ENCODE results near the gene TMEM45A.
"Not testable (repeated sequence)": the region's sequence is repeated elsewhere in the genome, so short reads cannot be mapped to it uniquely, and the experiment has no call there.

The TMEM45A gene, protein sequence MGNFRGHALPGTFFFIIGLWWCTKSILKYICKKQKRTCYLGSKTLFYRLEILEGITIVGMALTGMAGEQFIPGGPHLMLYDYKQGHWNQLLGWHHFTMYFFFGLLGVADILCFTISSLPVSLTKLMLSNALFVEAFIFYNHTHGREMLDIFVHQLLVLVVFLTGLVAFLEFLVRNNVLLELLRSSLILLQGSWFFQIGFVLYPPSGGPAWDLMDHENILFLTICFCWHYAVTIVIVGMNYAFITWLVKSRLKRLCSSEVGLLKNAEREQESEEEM

DNA sequence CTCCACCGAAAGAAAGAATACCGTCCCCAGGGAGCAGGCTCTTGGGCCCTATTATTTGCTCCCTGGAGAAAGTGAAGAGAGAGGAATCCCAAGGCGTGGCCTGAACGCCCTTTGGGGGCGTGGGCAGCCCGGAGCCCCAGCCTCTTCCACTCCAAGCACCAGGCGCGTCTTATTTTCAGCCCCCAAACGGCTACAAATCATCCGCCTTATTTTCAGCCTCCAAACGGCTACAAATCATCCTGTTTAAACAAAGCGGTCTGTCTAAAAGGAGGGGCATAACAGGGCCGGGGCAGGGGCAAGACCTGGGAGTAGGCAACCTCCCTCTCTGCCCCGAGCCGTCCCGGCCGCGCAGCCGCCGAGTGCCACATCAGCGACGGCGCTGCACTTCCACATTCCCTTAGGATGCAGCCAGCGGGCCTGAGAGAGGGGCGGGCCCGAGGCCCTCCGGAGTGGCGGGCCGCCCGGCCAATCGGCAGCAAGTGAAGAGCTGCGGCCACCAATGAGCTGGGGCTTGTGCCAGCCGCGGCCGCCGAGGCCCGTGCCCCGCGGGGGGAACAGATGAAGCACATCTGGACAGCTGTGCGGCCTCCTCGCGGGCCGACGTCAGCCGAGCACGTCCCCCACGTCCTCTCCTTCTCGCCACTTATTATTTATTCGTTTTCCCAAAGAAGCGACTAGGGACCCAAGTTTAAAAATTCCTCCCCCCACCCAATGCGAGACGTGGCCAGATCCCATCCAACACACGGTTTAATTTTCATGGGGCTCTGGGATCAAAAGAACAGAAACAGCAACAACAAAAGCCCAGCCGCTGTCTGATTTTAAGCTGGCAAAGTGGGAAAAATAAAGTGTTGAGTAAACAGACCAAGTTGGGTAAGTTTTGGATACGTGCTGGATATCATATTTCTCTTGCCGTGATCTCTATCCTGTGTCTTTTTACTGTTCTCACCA is at the start of gene TMEM45A:
Gene TMEM45A, plus strand, starts transcription at position 561 of the 948 bp plus-strand sequence. CDS start 62,593 bp downstream, outside the sequence.
- Histone ChIP-seq H3K27ac (ENCODE audit: low read depth, low read length) (peak within 1 kb of the TSS; percentile 88), H3K27me3 (ENCODE audit: control insufficient read depth, insufficient read depth, low read length) (no peaks in the 10 kb centered on the region), H3K36me3 (ENCODE audit: control insufficient read depth, insufficient read depth, low read length) (no peaks in the 10 kb centered on the region), H3K9me3 (ENCODE audit: control insufficient read depth, insufficient read depth, low read length) (no peaks in the 10 kb centered on the region), H3K4me1 (ENCODE audit: control insufficient read depth, insufficient read depth, low read length) (peaks cover 4% of the 10 kb centered on the region), H3K9ac (ENCODE audit: low read depth, low read length) (peak within 1 kb of the TSS; percentile 82), H3K4me3 (ENCODE audit: low read depth, low read length) (peak within 1 kb of the TSS; percentile 88)

DNA sequence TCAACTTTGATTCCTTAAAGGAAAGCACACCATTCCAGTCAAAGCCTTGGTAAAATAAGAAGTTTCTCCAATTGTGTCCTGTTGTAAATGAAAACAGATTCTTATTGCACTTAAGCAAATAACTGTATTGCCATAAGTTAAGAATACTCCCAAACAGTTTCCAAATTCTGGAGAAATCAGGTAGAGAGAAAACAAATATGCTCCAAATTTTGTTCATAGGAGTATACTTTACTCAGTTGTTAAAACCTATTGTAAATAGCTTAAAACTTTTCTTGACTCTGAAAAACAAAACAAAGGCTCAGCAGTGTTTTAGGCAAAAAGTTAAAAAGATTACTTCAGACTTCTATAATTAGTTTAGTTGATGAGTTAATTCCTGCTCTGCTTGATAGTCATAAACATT is 48.7 kb upstream of the TMEM45A start:
- Histone ChIP-seq H3K36me3 (ENCODE audit: control insufficient read depth, insufficient read depth, low read length) (no peaks in the 10 kb centered on the region), H3K4me1 (ENCODE audit: control insufficient read depth, insufficient read depth, low read length) (no peaks in the 10 kb centered on the region), H3K27ac (ENCODE audit: low read depth, low read length) (no peak overlapping the region), H3K9ac (ENCODE audit: low read depth, low read length) (no peak overlapping the region), H3K9me3 (ENCODE audit: control insufficient read depth, insufficient read depth, low read length) (peaks cover 33% of the 10 kb centered on the region), H3K4me3 (ENCODE audit: low read depth, low read length) (no peak overlapping the region), H3K27me3 (ENCODE audit: control insufficient read depth, insufficient read depth, low read length) (no peaks in the 10 kb centered on the region)

DNA sequence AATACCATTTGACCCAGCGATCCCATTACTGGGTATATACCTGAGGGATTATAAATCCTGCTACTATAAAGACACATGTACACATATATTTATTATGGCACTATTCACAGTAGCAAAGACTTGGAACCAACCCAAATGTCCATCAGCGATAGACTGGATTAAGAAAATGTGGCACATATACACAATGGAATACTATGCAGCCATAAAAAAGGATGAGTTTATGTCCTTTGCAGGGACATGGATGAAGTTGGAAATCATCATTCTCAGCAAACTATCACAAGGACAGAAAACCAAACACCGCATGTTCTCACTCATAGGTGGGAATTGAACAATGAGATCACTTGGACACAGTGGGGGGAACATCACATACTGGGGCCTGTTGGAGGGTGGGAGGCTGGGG is 45.4 kb upstream of the TMEM45A start:
- not testable (repeated sequence) for H3K36me3 ChIP-seq (ENCODE audit: control insufficient read depth, insufficient read depth, low read length); H3K9ac ChIP-seq (ENCODE audit: low read depth, low read length); H3K4me3 ChIP-seq (ENCODE audit: low read depth, low read length); H3K27ac ChIP-seq (ENCODE audit: low read depth, low read length); H3K27me3 ChIP-seq (ENCODE audit: control insufficient read depth, insufficient read depth, low read length)
- Histone ChIP-seq H3K9me3 (ENCODE audit: control insufficient read depth, insufficient read depth, low read length) (peaks cover 33% of the 10 kb centered on the region), H3K4me1 (ENCODE audit: control insufficient read depth, insufficient read depth, low read length) (peaks cover 16% of the 10 kb centered on the region; the same call in 1 of the 2 replicates)

DNA sequence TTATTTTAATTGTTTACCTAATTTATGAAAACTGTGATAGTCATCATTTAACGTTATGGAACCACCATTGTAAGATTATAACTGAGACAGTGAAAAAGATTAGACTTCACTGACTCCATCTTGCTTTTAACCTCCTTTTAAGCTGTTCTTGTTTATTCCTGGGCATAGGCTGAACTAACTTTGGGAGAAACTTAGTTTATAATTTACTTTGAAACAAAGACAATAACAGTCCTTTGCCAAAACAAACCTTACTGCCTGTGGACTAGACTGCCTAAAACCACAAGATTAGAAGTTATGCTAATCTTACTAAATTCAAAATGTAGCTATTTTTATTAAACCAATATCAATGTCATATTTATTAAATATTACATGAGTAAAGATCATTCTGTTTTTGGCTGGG is 44.3 kb upstream of the TMEM45A start:
- Histone ChIP-seq H3K9ac (ENCODE audit: low read depth, low read length) (no peak overlapping the region), H3K36me3 (ENCODE audit: control insufficient read depth, insufficient read depth, low read length) (0 out of 2 replicates have a peak, but pooled peaks cover 3% of the 10 kb centered on the region), H3K4me3 (ENCODE audit: low read depth, low read length) (no peak overlapping the region), H3K27ac (ENCODE audit: low read depth, low read length) (no peak overlapping the region), H3K27me3 (ENCODE audit: control insufficient read depth, insufficient read depth, low read length) (no peaks in the 10 kb centered on the region), H3K9me3 (ENCODE audit: control insufficient read depth, insufficient read depth, low read length) (peaks cover 33% of the 10 kb centered on the region), H3K4me1 (ENCODE audit: control insufficient read depth, insufficient read depth, low read length) (peaks cover 16% of the 10 kb centered on the region; the same call in 1 of the 2 replicates)

DNA sequence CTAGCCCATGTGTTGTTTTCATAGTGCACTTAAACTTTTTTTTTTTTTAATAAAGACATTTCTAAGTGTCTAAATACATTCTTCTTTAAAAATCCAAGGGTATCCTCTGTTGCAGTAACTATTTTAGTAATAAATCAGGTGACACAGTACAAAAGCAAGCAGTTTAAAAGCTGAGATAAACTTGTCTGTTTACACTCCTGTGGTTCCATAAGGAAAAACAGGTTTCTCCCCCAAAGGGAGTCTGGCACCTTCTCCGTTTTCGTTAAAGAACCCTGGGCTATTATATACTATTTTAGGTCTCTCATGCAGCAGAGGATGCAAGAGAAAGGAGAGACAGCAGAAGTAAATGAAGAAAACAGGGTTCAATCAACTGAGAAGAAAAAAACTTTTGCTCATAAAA is 43.2 kb upstream of the TMEM45A start:
- H3K36me3 ChIP-seq (ENCODE audit: control insufficient read depth, insufficient read depth, low read length) = 0 out of 2 replicates have a peak, but pooled peaks cover 3% of the 10 kb centered on the region
- no peak overlapping the region for H3K4me3 ChIP-seq (ENCODE audit: low read depth, low read length)
- peaks cover 17% of the 10 kb centered on the region; the same call in 1 of the 2 replicates for H3K4me1 ChIP-seq (ENCODE audit: control insufficient read depth, insufficient read depth, low read length)
- no peak overlapping the region for H3K27ac ChIP-seq (ENCODE audit: low read depth, low read length)
- no peaks in the 10 kb centered on the region for H3K27me3 ChIP-seq (ENCODE audit: control insufficient read depth, insufficient read depth, low read length)
- peaks cover 24% of the 10 kb centered on the region for H3K9me3 ChIP-seq (ENCODE audit: control insufficient read depth, insufficient read depth, low read length)
- H3K9ac ChIP-seq (ENCODE audit: low read depth, low read length) = no peak overlapping the region

DNA sequence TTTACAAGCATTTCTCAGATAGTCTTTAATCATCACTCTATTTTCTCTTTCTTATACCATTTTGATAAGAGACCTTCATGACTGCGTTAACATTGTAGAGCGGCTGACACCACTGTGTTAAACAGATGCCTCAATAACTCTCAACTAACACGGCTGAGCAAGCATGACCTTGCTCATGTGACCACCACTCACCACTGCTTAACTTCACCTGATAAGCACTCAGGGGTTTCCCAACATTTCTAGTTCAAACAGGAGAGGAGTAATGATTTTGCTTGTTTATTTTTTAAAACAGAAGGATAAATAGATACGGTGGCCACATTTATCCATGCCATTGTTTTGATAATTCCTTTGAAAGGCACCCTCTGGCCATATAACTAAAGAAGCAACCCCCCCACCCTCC is 37.7 kb upstream of the TMEM45A start:
- H3K27me3 ChIP-seq (ENCODE audit: control insufficient read depth, insufficient read depth, low read length) = no peaks in the 10 kb centered on the region
- peaks cover 16% of the 10 kb centered on the region; the same call in 1 of the 2 replicates for H3K4me1 ChIP-seq (ENCODE audit: control insufficient read depth, insufficient read depth, low read length)
- 0 out of 2 replicates have a peak, but pooled peaks cover 2% of the 10 kb centered on the region for H3K9me3 ChIP-seq (ENCODE audit: control insufficient read depth, insufficient read depth, low read length)
- no peak overlapping the region for H3K9ac ChIP-seq (ENCODE audit: low read depth, low read length)
- H3K4me3 ChIP-seq (ENCODE audit: low read depth, low read length) = no peak overlapping the region
- H3K27ac ChIP-seq (ENCODE audit: low read depth, low read length) = no peak overlapping the region
- H3K36me3 ChIP-seq (ENCODE audit: control insufficient read depth, insufficient read depth, low read length) = 0 out of 2 replicates have a peak, but pooled peaks cover 3% of the 10 kb centered on the region

DNA sequence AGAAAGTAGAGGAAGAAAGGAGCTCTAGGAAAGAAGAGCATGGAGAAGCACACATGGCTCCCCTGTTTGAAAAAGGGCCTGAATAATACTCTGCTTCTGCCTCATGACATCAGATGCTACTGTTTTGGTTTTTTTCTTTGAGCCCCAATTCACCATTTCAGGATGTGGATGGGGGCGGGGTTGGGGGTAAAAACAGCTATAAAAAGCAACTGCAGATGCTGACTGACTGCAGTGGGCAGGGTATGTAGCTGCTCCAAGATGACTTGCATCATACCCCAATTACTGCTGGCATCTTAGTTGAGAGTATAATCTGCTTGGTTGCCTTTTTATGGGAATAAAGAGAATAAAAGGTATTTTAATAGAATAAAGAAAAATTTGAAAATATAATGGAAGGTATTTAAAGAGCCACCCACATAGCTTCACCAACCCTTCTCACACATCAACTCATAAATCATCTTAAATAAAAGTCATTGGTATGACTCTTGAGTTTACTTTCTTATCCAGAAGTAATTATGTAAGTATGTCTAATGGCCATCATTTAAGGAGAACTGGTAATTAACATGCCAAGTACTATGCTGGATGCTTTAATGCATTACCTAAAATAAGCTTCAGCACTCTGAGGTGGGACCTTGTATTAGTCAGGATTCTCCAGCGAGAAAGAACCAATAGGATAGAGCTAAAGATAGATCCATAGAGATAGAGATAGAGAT is 36.4 kb upstream of the TMEM45A start:
- 0 out of 2 replicates have a peak, but pooled peaks cover 2% of the 10 kb centered on the region for H3K9me3 ChIP-seq (ENCODE audit: control insufficient read depth, insufficient read depth, low read length)
- no peak overlapping the region for H3K4me3 ChIP-seq (ENCODE audit: low read depth, low read length)
- H3K9ac ChIP-seq (ENCODE audit: low read depth, low read length) = no peak overlapping the region
- 0 out of 2 replicates have a peak, but pooled peaks cover 3% of the 10 kb centered on the region for H3K36me3 ChIP-seq (ENCODE audit: control insufficient read depth, insufficient read depth, low read length)
- H3K27ac ChIP-seq (ENCODE audit: low read depth, low read length) = no peak overlapping the region
- no peaks in the 10 kb centered on the region for H3K27me3 ChIP-seq (ENCODE audit: control insufficient read depth, insufficient read depth, low read length)
- H3K4me1 ChIP-seq (ENCODE audit: control insufficient read depth, insufficient read depth, low read length) = peaks cover 11% of the 10 kb centered on the region; the same call in 1 of the 2 replicates

DNA sequence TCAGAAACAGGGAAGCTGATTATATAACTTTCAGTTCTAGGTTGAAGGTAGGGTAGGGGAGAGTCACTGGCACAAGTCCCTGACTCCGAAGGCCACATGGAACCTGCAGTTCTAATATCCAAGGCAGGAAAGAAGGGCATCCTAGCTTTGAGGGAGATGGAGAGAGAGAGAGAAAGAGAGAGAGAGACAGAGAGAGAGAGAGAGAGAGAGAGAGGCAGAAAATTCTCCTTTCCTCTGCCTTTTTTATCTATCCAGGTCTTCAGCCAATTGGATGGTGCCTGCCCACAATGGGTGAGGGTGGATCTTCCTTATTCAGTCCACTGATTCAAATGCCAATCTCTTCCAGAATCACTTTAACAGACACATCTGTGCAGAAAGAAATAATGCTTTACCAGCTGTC is 35.7 kb upstream of the TMEM45A start:
- H3K36me3 ChIP-seq (ENCODE audit: control insufficient read depth, insufficient read depth, low read length) = 0 out of 2 replicates have a peak, but pooled peaks cover 3% of the 10 kb centered on the region
- H3K9me3 ChIP-seq (ENCODE audit: control insufficient read depth, insufficient read depth, low read length) = 0 out of 2 replicates have a peak, but pooled peaks cover 2% of the 10 kb centered on the region
- no peak overlapping the region for H3K4me3 ChIP-seq (ENCODE audit: low read depth, low read length)
- H3K9ac ChIP-seq (ENCODE audit: low read depth, low read length) = no peak overlapping the region
- H3K27ac ChIP-seq (ENCODE audit: low read depth, low read length) = no peak overlapping the region
- no peaks in the 10 kb centered on the region for H3K27me3 ChIP-seq (ENCODE audit: control insufficient read depth, insufficient read depth, low read length)
- peaks cover 5% of the 10 kb centered on the region; the same call in 1 of the 2 replicates for H3K4me1 ChIP-seq (ENCODE audit: control insufficient read depth, insufficient read depth, low read length)

DNA sequence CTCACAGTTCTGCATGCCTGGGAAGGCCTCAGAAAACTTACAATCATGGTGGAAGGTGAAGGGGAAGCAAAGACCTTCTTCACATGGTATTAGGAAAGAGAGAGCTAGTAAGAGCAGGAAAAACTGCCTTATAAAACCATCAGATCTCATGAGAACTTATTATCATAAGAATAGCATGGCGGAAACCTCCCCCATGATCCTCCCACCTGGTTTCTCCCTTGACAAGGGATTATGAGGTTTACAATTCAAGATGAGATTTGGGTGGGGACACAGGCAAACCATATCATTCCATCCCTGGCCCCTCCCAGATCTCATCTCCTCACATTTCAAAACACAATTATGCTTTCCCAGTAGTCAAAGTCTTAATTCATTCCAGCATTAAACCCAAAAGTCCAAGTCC is 34.6 kb upstream of the TMEM45A start:
- 0 out of 2 replicates have a peak, but pooled peaks cover under 1% of the 10 kb centered on the region for H3K36me3 ChIP-seq (ENCODE audit: control insufficient read depth, insufficient read depth, low read length)
- 0 out of 2 replicates have a peak, but pooled peaks cover 2% of the 10 kb centered on the region for H3K9me3 ChIP-seq (ENCODE audit: control insufficient read depth, insufficient read depth, low read length)
- H3K4me3 ChIP-seq (ENCODE audit: low read depth, low read length) = no peak overlapping the region
- no peaks in the 10 kb centered on the region for H3K27me3 ChIP-seq (ENCODE audit: control insufficient read depth, insufficient read depth, low read length)
- no peak overlapping the region for H3K9ac ChIP-seq (ENCODE audit: low read depth, low read length)
- no peak overlapping the region for H3K27ac ChIP-seq (ENCODE audit: low read depth, low read length)
- H3K4me1 ChIP-seq (ENCODE audit: control insufficient read depth, insufficient read depth, low read length) = peaks cover 5% of the 10 kb centered on the region; the same call in 1 of the 2 replicates

DNA sequence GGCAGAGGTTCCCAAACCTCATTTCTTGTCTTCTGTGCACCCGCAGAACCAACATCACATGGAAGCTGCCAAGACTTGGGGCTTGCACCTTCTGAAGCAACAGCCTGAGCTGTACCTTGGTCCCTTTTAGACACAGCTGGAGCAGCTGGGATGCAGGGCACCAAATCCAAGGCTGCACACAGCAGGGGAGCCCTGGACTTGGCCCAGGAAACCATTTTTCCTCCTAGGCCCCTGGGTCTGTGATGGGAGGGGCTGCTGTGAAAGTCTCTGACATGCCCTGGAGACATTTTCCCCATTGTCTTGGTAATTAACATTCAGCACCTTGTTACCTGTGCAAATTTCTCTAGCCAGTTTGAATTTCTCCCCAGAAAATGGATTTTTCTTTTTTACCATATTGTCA is 33.6 kb upstream of the TMEM45A start:
- Histone ChIP-seq H3K4me1 (ENCODE audit: control insufficient read depth, insufficient read depth, low read length) (peaks cover 5% of the 10 kb centered on the region; the same call in 1 of the 2 replicates), H3K36me3 (ENCODE audit: control insufficient read depth, insufficient read depth, low read length) (no peaks in the 10 kb centered on the region), H3K9me3 (ENCODE audit: control insufficient read depth, insufficient read depth, low read length) (0 out of 2 replicates have a peak, but pooled peaks cover 2% of the 10 kb centered on the region), H3K27me3 (ENCODE audit: control insufficient read depth, insufficient read depth, low read length) (no peaks in the 10 kb centered on the region), H3K4me3 (ENCODE audit: low read depth, low read length) (no peak overlapping the region), H3K27ac (ENCODE audit: low read depth, low read length) (no peak overlapping the region), H3K9ac (ENCODE audit: low read depth, low read length) (no peak overlapping the region)

Data from HUES48 (cell line).